Measurements from ENCODE around the gene PHACTR1. TPM values are rescaled to one million over a fixed set of nuclear protein-coding genes. Genes with fewer than 3 reads are reported as not detected.

Gene PHACTR1
- total and polyA plus RNA-seq, 9 of the 15 experiments (the other 6 are each of a cell fraction or from before 2014, with no cell fraction given) = 11.5 to 32.6 (median 22.0) TPM

DNA sequence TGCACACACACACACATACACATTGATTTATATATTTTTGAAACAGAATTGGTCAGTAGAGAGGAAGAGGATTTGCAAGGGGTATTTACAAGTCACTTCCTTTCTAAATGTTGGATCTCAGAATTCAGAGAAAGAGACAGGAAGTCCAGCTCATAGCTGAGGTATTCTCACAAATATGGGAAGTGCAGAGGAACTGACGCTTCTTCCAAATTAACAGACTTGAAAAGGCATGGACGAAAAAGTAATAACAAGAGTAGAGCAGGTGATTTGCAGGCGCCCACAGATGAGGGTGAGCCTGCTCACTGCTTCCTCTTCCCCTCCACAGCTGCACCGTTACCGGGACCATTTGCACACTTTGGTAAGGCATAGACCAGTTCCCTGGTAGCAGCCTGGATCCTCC is 246.4 kb downstream of the PHACTR1 start:
- BruUV-seq (replicated peaks) = no TSS peak
- no peak overlapping the region for H3K4me2 ChIP-seq (ENCODE audit: insufficient read depth, low read length)
- DNase-seq (ENCODE audit: extremely low read depth in 1 of 4, low spot score in 3 of 4) = no peak

DNA sequence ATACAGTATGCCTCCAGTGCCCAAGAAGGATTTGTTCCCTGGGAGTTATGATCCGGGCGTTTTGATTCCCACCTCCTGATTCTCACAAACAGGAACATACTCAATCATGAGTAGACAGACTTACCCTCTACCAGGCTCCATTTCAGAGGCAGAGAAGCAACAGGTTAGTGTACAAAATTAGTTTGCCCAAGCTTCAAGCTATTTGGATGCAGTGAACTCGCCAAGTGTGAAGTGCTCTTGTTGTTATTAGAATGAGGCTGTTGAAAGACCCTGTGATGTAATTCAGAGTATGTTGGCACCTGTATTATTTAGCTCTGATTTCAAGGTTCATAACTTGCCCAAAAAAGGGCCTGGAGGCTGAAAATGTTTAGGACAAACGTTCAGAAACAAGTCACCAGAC is 247.0 kb downstream of the PHACTR1 start:
- no peak for ATAC-seq
- POLR2A ChIA-PET = no interaction called here
- Histone ChIP-seq H3K9me3 (replicated peaks; ENCODE audit: control insufficient read depth, insufficient read depth, low read depth, low read length) (no peaks in the 10 kb centered on the region), H2AFZ (ENCODE audit: low read depth, low read length) (no peak overlapping the region), H3K36me3 (ENCODE audit: control insufficient read depth, insufficient read depth, low read length) (no peaks in the 10 kb centered on the region), H3K27me3 (ENCODE audit: control insufficient read depth in 2 of 2, insufficient read depth in 2 of 2, low read length in 2 of 2) (peaks cover 12 to 22% of the 10 kb centered on the region in 2 experiments; a peak in 2 of 5 replicates), H3K4me3 (no peak overlapping the region), H4K20me1 (replicated peaks; ENCODE audit: control insufficient read depth, insufficient read depth, low read length) (no peaks in the 10 kb centered on the region), H3K27ac (ENCODE audit: extremely low read depth, low read depth, low read length) (no peak overlapping the region), H3K4me2 (ENCODE audit: insufficient read depth, low read length) (no peak overlapping the region), H3K79me2 (ENCODE audit: control insufficient read depth, insufficient read depth, low read length) (no peaks in the 10 kb centered on the region), H3K9me1 (ENCODE audit: control insufficient read depth, insufficient read depth, low read length) (no peaks in the 10 kb centered on the region), H3K9ac (ENCODE audit: insufficient read depth in 1 of 2, low read depth in 2 of 2, low read length in 2 of 2) (no peak overlapping the region), H3K4me1 (replicated peaks in 1 of 2; ENCODE audit: control insufficient read depth in 2 of 2, insufficient read depth in 2 of 2, low read length in 2 of 2) (no peaks in the 10 kb centered on the region)
- no TSS peak for BruUV-seq (replicated peaks)
- TF ChIP-seq, protein P1, sequence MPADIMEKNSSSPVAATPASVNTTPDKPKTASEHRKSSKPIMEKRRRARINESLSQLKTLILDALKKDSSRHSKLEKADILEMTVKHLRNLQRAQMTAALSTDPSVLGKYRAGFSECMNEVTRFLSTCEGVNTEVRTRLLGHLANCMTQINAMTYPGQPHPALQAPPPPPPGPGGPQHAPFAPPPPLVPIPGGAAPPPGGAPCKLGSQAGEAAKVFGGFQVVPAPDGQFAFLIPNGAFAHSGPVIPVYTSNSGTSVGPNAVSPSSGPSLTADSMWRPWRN (IDR thresholded peaks at IDR 0.05; ENCODE audit: low read depth) = no peak
- TF ChIP-seq, protein P2, sequence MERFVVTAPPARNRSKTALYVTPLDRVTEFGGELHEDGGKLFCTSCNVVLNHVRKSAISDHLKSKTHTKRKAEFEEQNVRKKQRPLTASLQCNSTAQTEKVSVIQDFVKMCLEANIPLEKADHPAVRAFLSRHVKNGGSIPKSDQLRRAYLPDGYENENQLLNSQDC (CRISPR knock-in tag; IDR thresholded peaks at IDR 0.05) = no peak
- TF ChIP-seq, protein P3, sequence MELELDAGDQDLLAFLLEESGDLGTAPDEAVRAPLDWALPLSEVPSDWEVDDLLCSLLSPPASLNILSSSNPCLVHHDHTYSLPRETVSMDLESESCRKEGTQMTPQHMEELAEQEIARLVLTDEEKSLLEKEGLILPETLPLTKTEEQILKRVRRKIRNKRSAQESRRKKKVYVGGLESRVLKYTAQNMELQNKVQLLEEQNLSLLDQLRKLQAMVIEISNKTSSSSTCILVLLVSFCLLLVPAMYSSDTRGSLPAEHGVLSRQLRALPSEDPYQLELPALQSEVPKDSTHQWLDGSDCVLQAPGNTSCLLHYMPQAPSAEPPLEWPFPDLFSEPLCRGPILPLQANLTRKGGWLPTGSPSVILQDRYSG (tag; conservative IDR thresholded peaks at IDR 0.05; ENCODE audit: low read depth) = no peak
- TF ChIP-seq ZNF695 (CRISPR knock-in tag; IDR thresholded peaks at IDR 0.05) = no peak
- WGBS (ENCODE audit: insufficient coverage, low coverage, missing lambda C conversion rate) = 0% methylated on average over 4 of the region's 4 CpGs
- CTCF ChIA-PET (ENCODE audit: low intra/inter-chr PET ratio) = no interaction called here
- in situ Hi-C loops (cut with MboI) = no loop called here
- intact Hi-C loops (cut with micrococcal nuclease) = no loop called here
- no peak for DNase-seq (ENCODE audit: extremely low read depth in 1 of 4, low spot score in 3 of 4)
- no peak for FAIRE-seq

More for the DNA sequence above, 246.4 kb downstream of the PHACTR1 start:
- TF ChIP-seq ZNF431 (CRISPR knock-in tag; IDR thresholded peaks at IDR 0.05) = no peak
- TF ChIP-seq MCM7 (IDR thresholded peaks at IDR 0.05) = no peak
- no peak for TF ChIP-seq FOSL1 (tag; conservative IDR thresholded peaks at IDR 0.05)
- no peak for TF ChIP-seq RAD21 (CRISPR knock-in tag; conservative IDR thresholded peaks at IDR 0.05 in 1 of 2, IDR thresholded peaks at IDR 0.05 in 1 of 2)
- TF ChIP-seq TCF7 (IDR thresholded peaks at IDR 0.05; ENCODE audit: borderline replicate concordance) = no peak
- TF ChIP-seq ZNF41 (CRISPR knock-in tag; conservative IDR thresholded peaks at IDR 0.05) = no peak
- no peak for TF ChIP-seq ZNF217 (CRISPR knock-in tag; IDR thresholded peaks at IDR 0.05)
- TF ChIP-seq XRCC4 (IDR thresholded peaks at IDR 0.05; ENCODE audit: extremely low read depth, insufficient read depth, insufficient read length) = no peak
- intact Hi-C loops (cut with micrococcal nuclease) = no loop called here
- Histone ChIP-seq H4K20me1 (replicated peaks; ENCODE audit: control insufficient read depth, insufficient read depth, low read length) (no peaks in the 10 kb centered on the region), H3K4me3 (no peak overlapping the region), H3K9ac (ENCODE audit: insufficient read depth in 1 of 2, low read depth in 2 of 2, low read length in 2 of 2) (no peak overlapping the region), H3K27ac (ENCODE audit: extremely low read depth, low read depth, low read length) (no peak overlapping the region), H3K9me3 (replicated peaks; ENCODE audit: control insufficient read depth, insufficient read depth, low read depth, low read length) (no peaks in the 10 kb centered on the region), H3K9me1 (ENCODE audit: control insufficient read depth, insufficient read depth, low read length) (no peaks in the 10 kb centered on the region), H3K4me1 (replicated peaks in 1 of 2; ENCODE audit: control insufficient read depth in 2 of 2, insufficient read depth in 2 of 2, low read length in 2 of 2) (no peaks in the 10 kb centered on the region), H3K36me3 (ENCODE audit: control insufficient read depth, insufficient read depth, low read length) (no peaks in the 10 kb centered on the region), H2AFZ (ENCODE audit: low read depth, low read length) (no peak overlapping the region), H3K79me2 (ENCODE audit: control insufficient read depth, insufficient read depth, low read length) (no peaks in the 10 kb centered on the region), H3K27me3 (ENCODE audit: control insufficient read depth in 2 of 2, insufficient read depth in 2 of 2, low read length in 2 of 2) (peaks cover 13 to 23% of the 10 kb centered on the region in 2 experiments; a peak in 2 of 5 replicates)
- FAIRE-seq (no peak), ATAC-seq (no peak)
- in situ Hi-C loops (cut with MboI) = no loop called here
- CTCF ChIA-PET (ENCODE audit: low intra/inter-chr PET ratio) = no interaction called here
- POLR2A ChIA-PET = no interaction called here
- WGBS (ENCODE audit: insufficient coverage, low coverage, missing lambda C conversion rate) = 0% methylated on average over 5 of the region's 5 CpGs
